GM19025 (cell line): Measurements from ENCODE around the gene IL1RN.

Source experiments
- ATAC-seq: cut with Tn5 transposase; IDR thresholded peaks from one replicate; pipeline ENCODE4 v1.9.1; 2021; ENCODE audit warnings: mild to moderate bottlenecking, low read depth, moderate library complexity; ENCODE audit not compliant: unreplicated experiment

IL1RN gene

DNA sequence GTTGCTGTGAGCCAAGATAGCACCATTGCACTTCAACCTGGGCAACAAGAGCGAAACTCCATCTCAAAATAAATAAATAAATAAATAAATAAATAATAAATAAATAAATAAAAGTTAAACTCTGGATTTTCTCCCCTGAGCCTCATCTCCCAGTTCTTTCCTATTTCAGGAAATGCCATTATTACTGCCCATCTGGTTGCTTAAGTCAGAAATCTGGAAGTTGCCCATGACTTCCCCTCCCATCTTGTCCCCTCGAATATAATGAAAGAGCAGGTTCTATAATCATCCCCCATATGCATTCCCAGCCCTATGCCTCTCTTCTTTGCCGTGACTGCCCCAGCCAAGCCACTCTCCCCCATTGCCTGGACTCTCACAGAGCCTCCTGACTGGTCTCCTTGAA lies 42.2 kb downstream of the IL1RN start:
- ATAC-seq: no peak

DNA sequence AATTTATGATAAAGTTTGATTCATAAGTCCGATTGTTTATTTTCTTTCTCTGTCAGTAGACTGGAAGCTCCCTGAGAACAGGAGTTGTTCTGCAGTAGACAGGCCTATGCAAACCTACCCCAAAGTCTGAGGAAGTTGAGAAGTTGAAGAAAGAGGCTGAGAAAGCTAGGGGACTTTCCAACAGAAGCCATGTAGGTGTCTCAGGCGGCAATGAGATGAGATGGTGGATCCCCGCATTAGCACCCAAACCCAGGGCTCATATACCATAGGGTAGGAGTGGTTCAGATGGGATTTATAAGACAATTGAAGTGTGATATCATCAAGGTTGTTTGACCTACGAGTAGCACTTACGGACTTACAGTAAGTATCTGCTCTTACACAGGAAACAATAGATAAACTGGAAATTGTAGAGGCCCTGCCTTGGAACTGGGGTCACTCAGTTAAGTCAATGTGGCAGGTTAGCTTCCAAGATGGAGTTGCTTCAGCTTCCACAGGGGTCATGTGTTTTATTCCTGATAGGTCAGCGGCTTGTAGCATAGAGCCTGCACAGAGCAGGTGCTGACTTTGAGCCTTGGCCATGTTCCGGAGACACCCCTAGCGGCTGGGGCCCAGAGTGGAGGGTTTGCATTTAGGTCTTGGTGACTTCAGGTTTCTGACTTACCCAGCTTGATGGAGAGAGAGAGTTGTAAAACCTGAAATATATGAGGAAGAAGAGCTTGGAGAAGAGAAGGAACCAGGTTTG lies 44.1 kb downstream of the IL1RN start:
- no peak for ATAC-seq

DNA sequence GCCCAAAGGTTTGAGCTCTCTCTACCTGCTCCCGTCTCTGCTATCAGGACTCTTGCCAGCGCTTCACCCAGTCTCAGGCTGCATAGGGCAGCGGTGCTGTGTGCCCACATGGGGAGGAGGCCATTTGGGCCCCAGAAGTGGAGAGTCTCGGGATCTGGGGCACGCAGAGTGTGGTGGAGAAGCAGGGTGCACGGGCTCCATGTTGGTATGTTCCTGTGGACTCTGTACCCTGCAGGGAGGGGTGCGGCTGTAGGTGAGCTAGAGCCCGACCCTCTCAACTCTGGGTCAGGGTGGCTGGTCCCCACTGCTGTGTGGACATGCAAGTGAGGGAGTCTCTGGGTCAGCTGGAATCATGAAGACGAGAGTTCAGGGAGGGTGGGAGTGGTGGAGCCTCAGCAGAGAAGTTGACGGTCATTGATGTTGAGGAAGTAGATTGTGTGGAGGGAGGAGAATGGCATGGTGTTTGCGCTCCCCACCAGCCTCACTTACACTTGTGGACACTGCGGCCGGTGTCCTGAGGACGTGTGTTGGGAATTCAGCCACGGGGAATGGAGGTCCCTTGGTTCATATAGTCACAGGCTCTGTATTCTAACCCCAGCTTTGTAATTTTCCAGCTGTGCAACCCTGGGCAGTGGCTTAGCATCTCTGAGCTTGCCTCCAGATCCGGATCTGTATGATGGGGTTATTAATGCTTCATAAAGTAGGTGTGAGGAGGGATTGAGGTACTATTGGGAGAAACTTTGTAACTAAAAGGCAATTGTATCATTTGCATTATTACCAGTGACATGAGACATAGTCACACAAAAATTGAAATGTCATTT lies 45.5 kb downstream of the IL1RN start:
- no peak for ATAC-seq

DNA sequence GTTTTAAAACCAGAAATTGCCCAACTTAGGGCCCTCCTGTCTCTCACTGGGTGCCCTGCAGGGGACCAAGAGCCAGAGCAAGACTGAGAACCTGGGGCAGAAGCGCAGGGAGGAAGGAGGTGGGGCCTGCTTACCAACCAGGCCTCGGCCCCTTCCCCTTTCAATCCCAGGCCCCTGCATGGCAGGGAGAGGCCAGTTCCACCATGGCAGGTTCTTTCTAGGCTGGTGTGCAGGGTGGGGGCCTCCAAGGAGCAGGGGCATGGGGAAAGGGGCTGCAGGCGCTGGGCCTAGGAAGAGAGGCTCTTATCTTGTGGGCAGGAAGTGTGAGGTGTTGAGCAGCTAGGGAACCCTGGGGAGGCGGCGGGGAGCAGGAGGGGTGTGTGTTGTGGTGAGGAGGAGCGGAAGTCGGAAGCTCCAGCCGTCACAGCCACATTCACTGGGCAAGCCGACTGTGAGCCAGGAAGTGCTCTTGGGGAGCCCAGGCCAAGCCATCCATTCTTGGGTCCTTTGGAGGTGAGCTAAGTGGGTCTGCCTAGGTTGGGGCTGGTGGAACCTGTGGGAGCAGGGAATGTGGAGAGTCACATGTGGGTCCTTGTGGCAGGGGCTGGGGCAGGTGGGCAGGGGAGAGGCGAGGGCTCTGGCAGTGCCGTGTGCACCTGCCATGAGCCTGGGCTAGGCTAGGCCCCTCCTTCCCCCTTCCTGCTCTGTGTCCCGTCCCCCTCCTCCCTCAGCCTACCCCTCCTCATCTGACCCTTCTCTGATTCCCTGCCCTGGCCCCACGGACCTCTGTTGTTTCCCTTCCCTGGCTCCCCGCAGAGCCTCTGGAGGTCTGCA lies 46.4 kb downstream of the IL1RN start, which contains the start of gene PSD4:
Gene PSD4, plus strand, starts transcription at position 430 of the 834 bp plus-strand sequence. CDS start 8,486 bp downstream, outside the sequence.
- ATAC-seq: peak; percentile 69

DNA sequence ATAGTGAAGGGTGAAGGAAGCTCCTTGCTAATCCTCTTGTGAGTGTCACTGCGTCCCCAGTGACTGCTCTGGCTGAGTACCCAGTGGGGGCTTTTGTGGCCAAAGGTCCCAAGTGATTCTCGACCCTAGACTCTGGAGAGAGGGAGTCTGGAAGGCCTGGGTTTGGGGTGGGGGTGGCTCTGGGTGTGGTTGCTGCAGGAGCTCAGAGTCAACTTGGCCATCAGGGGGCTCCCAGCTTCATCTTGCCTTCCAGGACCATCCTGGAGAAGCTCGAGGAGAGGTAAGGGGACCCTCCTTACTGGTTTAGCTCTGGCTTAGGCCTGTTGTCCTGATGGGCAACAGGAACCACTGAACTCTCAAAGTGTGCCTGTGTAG lies 47.0 kb downstream of the IL1RN start:
- ATAC-seq: no peak

DNA sequence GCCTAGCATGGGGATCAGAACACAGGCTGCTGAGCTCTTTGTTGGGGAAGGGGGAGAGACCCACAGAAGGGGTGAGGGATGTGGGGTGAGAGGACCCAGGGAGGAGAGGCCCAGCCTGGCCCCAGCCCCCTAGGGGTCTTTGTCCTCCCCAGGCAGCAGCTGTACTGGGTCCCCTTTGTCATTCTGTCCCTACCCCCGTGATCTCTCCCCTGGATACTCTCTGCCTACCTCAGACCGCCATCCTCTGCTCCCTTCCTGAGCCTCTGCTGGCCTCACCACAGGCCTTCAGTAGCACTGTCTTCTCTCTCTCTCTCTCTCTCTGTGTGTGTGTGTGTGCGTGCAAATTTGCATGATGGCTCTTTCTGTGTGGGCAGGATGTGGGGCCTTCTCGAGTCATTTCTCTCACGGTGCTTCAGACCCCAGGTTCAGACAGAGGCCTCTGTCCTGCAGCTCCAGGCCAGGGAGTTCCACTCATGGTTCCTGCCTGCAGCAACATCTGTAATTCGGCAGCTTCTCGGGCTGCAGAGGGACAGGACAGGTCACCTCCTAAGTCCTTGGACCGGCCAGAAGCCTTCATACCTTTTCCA lies 47.7 kb downstream of the IL1RN start:
- ATAC-seq: peak; percentile 64

DNA sequence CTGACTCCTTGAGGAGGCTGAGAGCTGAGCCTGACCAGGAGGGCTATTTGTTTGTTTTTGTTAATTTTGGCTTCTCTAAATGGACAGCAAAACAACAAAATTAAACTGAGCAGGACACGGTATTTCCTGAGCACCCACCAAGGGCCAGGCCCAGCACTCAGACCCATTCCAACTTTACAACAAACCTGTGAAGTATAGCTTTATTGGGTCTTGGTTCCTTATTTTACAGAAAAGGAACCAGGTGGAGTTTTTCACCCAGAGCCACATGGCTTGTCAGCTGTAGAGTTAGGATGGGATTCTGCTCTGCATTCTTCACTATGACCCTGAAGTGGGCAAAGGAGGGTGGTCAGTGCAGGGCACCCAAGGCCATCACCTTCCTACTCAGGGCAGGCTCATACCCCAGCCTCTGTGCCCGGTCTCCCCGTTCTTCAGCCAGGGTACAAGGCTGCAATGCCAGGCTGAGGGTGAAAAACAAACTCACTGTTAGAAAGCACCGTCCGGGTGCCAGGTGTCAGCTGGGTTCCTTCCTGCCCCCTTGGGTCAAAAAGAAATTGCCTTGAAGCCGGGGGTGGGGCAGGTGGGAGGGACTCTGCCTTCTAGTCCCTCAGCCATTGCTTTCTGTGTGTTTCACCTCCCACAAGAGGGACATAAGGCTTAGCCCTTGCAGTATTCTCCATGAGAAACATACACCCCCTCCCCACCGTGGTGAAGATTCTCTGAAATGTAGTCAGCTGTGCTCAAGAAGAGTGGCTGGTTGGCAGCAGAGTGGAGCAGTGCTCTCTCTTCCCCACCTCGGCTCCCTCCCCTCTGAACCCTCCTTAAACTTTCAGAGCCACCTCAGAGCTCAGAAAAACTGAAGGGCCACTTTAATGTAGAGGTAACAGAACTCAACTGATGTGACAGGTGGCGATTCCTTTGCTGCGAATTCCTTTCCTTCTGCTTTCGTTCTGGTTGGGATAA lies 48.6 kb downstream of the IL1RN start:
- ATAC-seq: no peak

DNA sequence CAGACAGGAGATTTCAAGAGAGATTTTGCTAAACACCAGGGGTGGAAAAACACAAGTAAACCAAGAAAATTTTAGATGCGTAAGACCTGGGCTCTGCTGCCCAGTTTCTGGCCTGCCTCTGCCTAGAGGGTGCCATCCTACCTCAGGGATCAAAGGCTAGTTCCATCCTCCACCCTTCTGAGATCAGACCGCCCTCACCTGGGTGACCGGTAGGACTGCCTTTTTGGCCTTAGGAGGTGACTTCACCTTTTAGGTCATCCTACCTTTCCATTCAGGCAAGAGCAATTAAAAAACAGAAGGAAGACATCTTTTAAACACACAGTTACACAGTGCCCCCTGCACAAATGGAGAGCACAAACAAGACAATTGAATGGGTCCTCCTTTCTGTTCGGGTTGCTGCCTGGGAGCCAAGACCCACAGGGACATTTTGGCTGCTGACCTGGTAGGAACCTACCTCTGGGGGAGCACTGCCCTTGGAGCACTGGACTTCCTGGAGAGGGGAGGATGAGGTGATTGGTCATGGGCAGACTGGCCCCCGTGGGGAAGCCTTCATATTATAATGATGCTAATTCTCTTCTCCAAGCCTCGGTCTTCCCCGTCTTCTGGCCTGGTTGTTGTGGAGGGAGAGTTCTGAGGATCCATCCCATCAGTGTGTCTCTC lies 49.4 kb downstream of the IL1RN start:
- ATAC-seq: no peak

DNA sequence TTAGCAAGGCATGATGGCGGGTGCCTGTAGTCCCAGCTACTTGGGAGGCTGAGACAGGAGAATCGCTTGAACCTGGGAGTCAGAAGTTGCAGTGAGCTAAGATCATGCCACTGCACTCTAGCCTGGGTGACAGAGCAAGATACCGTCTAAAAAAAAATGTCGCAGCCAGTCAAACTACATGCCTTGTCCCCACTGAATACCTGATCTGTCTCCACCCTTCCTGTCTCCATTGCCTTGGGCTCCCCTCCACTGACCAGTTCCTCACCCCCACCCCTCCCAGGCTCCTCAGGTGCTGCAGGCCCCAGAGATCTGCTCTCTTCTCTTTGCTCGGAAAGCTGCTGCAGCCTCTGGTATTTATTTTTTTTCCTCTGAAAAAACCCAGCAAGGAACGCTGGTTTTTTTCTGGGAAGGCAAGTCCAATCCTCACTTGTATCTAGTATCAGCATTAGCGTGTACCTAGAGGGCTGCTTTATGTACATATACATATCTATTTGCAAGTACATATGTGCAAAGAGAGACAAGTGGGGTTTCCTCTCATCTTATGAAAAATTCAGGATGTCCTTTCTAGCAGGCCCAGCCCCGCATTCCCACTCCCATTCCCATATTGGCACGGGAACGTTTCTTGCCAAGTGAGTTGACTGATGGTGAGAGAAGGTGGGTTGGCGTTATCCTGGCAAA lies 50.8 kb downstream of the IL1RN start:
- ATAC-seq: no peak

DNA sequence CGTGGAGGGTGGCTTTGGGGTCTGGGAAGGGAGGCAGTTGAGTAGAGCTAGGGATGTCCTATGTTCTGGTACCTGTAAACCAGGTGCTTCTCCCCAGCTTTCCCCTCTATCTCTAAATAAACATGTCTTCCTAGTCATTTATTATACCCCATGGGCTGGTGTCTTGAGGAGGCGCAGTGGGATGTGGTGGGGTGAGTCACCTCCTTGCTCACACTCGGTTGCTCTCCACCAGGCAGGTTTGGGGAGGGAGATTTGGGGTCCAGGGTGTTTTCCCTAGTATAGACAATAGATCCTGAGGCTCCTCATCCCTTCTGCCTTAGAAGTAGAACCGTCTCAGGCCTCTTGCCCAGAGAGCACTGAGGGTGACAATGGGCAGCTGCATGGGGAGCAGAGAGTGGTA lies 51.5 kb downstream of the IL1RN start:
- no peak for ATAC-seq

DNA sequence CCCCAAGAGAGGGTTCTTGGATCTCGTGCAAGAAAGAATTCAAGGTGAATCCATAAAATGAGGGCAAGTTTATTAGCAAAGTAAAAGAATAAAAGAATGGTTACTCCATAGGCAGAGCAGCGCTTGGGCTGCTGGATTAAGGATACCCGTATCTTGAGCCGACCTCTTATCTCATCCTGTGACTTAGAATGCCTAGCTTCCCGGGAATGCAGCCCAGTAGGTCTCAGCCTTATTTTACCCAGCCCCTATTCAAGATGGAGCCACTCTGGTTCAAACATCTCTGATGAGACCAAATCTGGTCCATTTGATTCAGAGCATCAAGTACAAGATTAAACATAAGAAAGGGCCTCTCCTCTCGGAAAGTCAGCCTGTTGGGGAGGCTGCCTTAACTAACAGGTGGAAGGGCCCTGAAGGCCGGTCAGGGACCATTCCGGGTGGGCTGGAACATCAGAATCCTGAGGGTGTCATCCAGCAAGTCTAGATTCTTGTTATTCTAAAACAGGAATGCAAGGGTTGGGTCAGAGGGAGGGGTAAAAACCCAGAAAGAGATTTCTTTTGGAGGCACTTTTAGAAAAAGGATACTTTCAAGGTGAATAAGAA lies 52.1 kb downstream of the IL1RN start:
- no peak for ATAC-seq

DNA sequence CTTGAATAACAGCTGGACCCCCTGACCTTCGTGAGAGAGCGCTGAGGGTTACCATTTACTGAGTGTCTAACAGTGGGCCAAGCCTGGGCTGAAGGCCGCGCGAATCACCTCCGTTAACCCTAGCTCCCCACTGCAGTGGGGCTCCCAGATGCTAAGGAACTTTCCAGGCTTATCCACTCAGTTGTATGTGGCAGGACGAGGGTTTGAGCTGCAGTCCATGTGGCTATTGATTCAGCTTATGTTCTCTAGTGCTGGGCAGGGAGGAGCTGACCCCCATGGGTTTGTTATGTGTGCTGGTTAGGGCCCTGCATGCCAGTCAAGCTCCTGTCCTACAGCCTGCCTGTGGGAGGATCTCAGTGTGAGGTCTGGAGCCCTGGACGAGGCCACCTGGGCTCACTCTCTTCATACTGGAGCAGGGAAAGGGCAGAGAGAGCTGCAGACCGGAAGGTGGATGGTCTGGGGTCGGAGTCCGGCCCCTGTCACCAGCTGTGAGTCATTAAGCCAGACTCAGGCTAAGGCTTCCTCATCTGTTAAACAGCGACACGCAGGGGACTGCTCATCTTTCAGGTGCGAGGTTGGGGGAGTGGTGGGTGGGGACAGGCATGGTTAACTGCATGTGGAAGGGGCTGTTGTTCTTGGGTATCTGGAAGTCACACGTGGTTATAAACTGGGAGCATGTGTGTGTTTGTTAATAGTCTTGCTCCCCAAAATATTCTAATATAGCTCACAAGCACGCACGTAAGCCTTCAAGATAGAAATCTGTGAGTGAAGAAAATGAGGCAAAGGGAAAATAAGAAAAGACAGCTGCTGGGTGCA lies 52.9 kb downstream of the IL1RN start:
- ATAC-seq: no peak

DNA sequence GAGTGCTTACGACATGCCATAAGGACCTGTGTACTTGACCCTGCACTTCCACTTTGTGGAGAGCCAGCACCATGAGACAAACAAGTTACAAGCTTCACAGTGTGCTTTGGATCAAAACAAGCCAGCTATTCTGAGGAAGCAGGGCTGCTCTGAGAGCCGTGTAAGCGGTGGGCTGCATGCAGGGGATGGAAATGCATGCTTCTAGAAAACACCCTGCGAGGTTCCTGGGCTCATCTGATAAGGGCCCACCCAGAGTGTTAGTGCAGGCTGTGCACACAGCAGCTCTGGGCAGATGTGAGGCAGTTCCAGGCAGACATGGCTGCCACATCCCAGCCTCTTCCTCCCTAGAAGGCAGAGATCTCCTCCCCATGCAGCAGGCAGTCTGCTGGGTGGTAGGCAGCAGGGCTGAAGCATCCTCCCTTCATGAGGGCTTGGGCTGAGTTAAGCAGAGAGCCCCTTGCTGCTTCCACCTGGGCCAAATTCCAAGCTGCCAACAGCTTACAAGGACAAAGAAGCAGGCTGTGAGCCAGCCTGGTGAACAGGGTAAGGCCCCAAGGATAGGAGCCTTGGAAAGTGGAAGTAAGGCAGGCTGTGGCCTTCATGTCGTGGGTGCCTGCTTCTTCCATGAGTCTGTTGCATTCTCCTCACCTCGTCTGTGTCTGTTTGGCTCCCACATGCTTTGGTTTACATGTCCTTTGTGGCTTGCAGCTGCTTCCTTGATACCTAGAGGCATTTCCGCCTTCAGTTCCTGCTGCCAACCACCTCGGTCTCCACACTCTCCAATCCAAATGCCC lies 54.1 kb downstream of the IL1RN start:
- no peak for ATAC-seq

DNA sequence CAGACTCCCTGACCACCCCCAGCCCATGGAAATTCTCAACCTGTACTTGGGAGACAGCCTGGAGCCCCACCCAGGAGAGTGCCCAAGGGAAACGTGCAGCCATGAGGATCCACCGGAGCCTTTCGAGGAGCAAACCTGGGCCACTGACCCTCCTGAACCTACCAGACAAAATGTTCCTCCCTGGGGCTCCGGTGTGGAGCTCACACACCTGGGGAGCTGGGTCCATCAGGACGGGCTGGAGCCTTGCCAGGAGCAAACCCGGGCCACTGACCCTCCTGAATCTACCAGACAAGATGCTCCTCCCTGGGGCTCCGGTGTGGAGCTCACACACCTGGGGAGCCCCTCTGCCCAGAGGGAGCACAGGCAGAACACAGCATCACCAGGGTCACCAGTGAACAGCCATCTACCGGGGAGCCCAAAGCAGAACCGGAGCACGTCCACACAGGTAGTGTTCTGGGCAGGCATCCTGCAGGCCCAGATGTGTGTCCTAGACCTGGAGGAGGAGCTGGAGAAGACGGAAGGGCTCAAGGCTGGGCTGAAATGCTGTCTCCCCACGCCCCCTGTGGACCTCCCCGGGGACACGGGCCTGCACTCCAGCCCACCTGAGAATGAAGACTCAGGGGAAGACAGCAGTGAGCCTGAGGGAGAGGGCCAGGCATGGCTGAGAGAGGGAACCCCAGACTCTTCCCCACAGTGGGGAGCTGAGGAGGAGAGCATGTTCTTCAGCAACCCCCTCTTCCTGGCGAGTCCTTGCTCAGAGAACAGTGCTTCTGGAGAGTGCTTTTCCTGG lies 55.3 kb downstream of the IL1RN start:
- no peak for ATAC-seq

DNA sequence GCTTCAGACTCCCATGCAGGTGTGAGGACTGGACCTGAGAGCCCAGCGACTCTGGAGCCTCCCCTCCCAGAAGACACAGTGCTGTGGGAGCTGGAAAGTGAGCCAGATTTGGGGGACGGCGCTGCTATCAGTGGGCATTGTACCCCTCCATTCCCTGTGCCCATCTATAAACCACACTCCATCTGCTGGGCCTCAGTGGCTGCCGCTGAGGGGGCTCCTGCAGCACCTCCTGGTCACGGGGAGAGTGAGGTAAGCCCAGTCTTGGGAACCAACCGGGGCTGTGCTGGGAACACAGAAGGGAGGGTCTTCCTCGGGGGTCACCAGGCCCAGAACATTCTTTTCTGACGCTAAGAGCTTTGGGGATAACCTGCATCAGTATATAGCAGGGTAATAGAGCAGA lies 55.9 kb downstream of the IL1RN start:
- no peak for ATAC-seq
